Nephron progenitor cell (in vitro differentiated cells): ENCODE measurements around the gene OR2A25.

Experiments used
- DNase-seq: peaks from one replicate; pipeline ENCODE4 v3.0.0; 2021
- H3K27ac Mint-ChIP-seq: 2 replicates; pipeline ENCODE4 v1.8.0; 2021; ENCODE audit warnings: mild to moderate bottlenecking, moderate library complexity, mixed read lengths
- H3K27me3 Mint-ChIP-seq: 2 replicates; pipeline ENCODE4 v1.8.0; 2021; ENCODE audit warnings: mild to moderate bottlenecking, low read depth, mixed read lengths; ENCODE audit not compliant: poor library complexity
- H3K36me3 Mint-ChIP-seq: 2 replicates; pipeline ENCODE4 v1.8.0; 2021; ENCODE audit warnings: low read depth, mixed read lengths
- H3K4me1 Mint-ChIP-seq: 2 replicates; pipeline ENCODE4 v1.8.0; 2021; ENCODE audit warnings: mixed read lengths
- H3K4me3 Mint-ChIP-seq: 2 replicates; pipeline ENCODE4 v1.8.0; 2021; ENCODE audit warnings: mild to moderate bottlenecking, moderate library complexity, mixed read lengths
- H3K9me3 Mint-ChIP-seq: 2 replicates; pipeline ENCODE4 v1.8.0; 2021; ENCODE audit warnings: mild to moderate bottlenecking, moderate library complexity, mixed read lengths
- CTCF ChIP-seq: fragments of 200-600 bp; sonication (generic); IDR thresholded peaks from 2 replicates; pipeline ENCODE4 v1.5.0; 2021; ENCODE audit warnings: antibody characterized with exemption

The OR2A25 gene

GRCh38 chr7:144026203-144026883 lies 43.3 kb upstream of the OR2A25 start:
- no peak for TF ChIP-seq CTCF
- no peaks in the 10 kb centered on the region for H3K36me3 Mint-ChIP-seq
- no peaks in the 10 kb centered on the region for H3K4me1 Mint-ChIP-seq
- no peak for DNase-seq
- H3K27ac Mint-ChIP-seq: no peak overlapping the region
- no peaks in the 10 kb centered on the region for H3K27me3 Mint-ChIP-seq
- H3K4me3 Mint-ChIP-seq: no peak overlapping the region
- no peaks in the 10 kb centered on the region for H3K9me3 Mint-ChIP-seq

- no peak for DNase-seq
- no peaks in the 10 kb centered on the region for H3K36me3 Mint-ChIP-seq
- no peaks in the 10 kb centered on the region for H3K27me3 Mint-ChIP-seq
- H3K27ac Mint-ChIP-seq: no peak overlapping the region
- TF ChIP-seq CTCF: peak; percentile 30
- H3K9me3 Mint-ChIP-seq: no peaks in the 10 kb centered on the region
- H3K4me1 Mint-ChIP-seq: no peaks in the 10 kb centered on the region
- no peak overlapping the region for H3K4me3 Mint-ChIP-seq
Measured at GRCh38 chr7:144027070-144027469, 42.5 kb upstream of the OR2A25 start.

GRCh38 chr7:144027974-144028373 lies 41.6 kb upstream of the OR2A25 start:
- Mint-ChIP-seq H3K36me3 (no peaks in the 10 kb centered on the region), H3K4me1 (no peaks in the 10 kb centered on the region), H3K4me3 (no peak overlapping the region), H3K27me3 (no peaks in the 10 kb centered on the region), H3K9me3 (no peaks in the 10 kb centered on the region), H3K27ac (no peak overlapping the region)
- no peak for TF ChIP-seq CTCF
- no peak for DNase-seq

GRCh38 chr7:144028547-144028946 lies 41.1 kb upstream of the OR2A25 start:
- Mint-ChIP-seq H3K9me3 (no peaks in the 10 kb centered on the region), H3K27me3 (no peaks in the 10 kb centered on the region), H3K27ac (no peak overlapping the region), H3K4me1 (no peaks in the 10 kb centered on the region), H3K4me3 (no peak overlapping the region), H3K36me3 (no peaks in the 10 kb centered on the region)
- DNase-seq: no peak
- TF ChIP-seq CTCF: no peak

GRCh38 chr7:144032516-144032915 lies 37.1 kb upstream of the OR2A25 start:
- H3K36me3 Mint-ChIP-seq: no peaks in the 10 kb centered on the region
- no peak for TF ChIP-seq CTCF
- no peak for DNase-seq
- H3K27me3 Mint-ChIP-seq: no peaks in the 10 kb centered on the region
- no peak overlapping the region for H3K4me3 Mint-ChIP-seq
- H3K4me1 Mint-ChIP-seq: no peaks in the 10 kb centered on the region
- no peak overlapping the region for H3K27ac Mint-ChIP-seq
- no peaks in the 10 kb centered on the region for H3K9me3 Mint-ChIP-seq

GRCh38 chr7:144032985-144033709 lies 36.5 kb upstream of the OR2A25 start:
- H3K27ac Mint-ChIP-seq: no peak overlapping the region
- no peaks in the 10 kb centered on the region for H3K4me1 Mint-ChIP-seq
- no peaks in the 10 kb centered on the region for H3K27me3 Mint-ChIP-seq
- no peaks in the 10 kb centered on the region for H3K36me3 Mint-ChIP-seq
- no peak for DNase-seq
- no peak for TF ChIP-seq CTCF
- no peaks in the 10 kb centered on the region for H3K9me3 Mint-ChIP-seq
- no peak overlapping the region for H3K4me3 Mint-ChIP-seq
